Hematopoietic multipotent progenitor cell treated with erythropoietin and hydrocortisone succinate and interleukin-3 and kit ligand, for 6 days (in vitro differentiated cells): ENCODE results near the gene CCDC88C.
A peak's percentile ranks its signal among the peaks of the same experiment; 100 is the strongest.
"Not testable (repeated sequence)": the region's sequence is repeated elsewhere in the genome, so short reads cannot be mapped to it uniquely, and the experiment has no call there.

Experiments
- DNase-seq: peaks from one replicate; pipeline ENCODE4 v3.0.0-alpha.2; 2015

Gene CCDC88C

GRCh38 chr14:91238085-91238484 lies 179.5 kb downstream of the CCDC88C start:
- no peak for DNase-seq

GRCh38 chr14:91237219-91237618 lies 180.4 kb downstream of the CCDC88C start:
- no peak for DNase-seq

- DNase-seq: no peak
These were observed 181.8 kb downstream of the CCDC88C start for GRCh38 chr14:91235841-91236240.

- DNase-seq: no peak
These were observed 182.9 kb downstream of the CCDC88C start for GRCh38 chr14:91234791-91235114.

GRCh38 chr14:91233936-91234790 lies 183.5 kb downstream of the CCDC88C start:
- no peak for DNase-seq

- no peak for DNase-seq
These were observed 185.0 kb downstream of the CCDC88C start for GRCh38 chr14:91232603-91233002.

GRCh38 chr14:91232052-91232451 lies 185.6 kb downstream of the CCDC88C start:
- no peak for DNase-seq

- DNase-seq: no peak
These were observed 186.2 kb downstream of the CCDC88C start for GRCh38 chr14:91231446-91231845.

- no peak for DNase-seq
These were observed 187.1 kb downstream of the CCDC88C start for GRCh38 chr14:91230397-91231035.

- peak; percentile 77 for DNase-seq
These were observed 187.8 kb downstream of the CCDC88C start for GRCh38 chr14:91229743-91230200.

GRCh38 chr14:91229005-91229382 lies 188.6 kb downstream of the CCDC88C start:
- no peak for DNase-seq

GRCh38 chr14:91228112-91229004 lies 189.3 kb downstream of the CCDC88C start:
- no peak for DNase-seq

GRCh38 chr14:91227183-91227628 lies 190.4 kb downstream of the CCDC88C start:
- DNase-seq: peak; percentile 32

- DNase-seq: not testable (repeated sequence)
These were observed 191.3 kb downstream of the CCDC88C start for GRCh38 chr14:91226360-91226759.

- DNase-seq: no peak
These were observed 192.6 kb downstream of the CCDC88C start for GRCh38 chr14:91225025-91225424.

GRCh38 chr14:91223028-91223783 lies 194.4 kb downstream of the CCDC88C start:
- no peak for DNase-seq
